Neural cell (in vitro differentiated cells): ENCODE results near the gene SLC39A3. TPM values are rescaled to one million over a fixed set of nuclear protein-coding genes. Genes with fewer than 3 reads are reported as not detected.

Experiments
- H2AFZ ChIP-seq: fragments of 200-600, 300-800 bp; sonication (generic), shearing (Covaris generic); 2 replicates; pipeline ENCODE4 v1.6.0; 2014; ENCODE audit warnings: low read depth, mild to moderate bottlenecking, antibody characterized with exemption, low read length, moderate library complexity
- H3F3A ChIP-seq: fragments of 200-600 bp; shearing (Covaris generic); 2 replicates; pipeline ENCODE4 v1.6.1; 2016; ENCODE audit warnings: mild to moderate bottlenecking, moderate library complexity, mixed read lengths, antibody characterized with exemption, low read length; ENCODE audit not compliant: insufficient read depth, poor library complexity, severe bottlenecking
- H3K27ac ChIP-seq: fragments of 200-600, 300-800 bp; sonication (generic), shearing (Covaris generic); 2 replicates; pipeline ENCODE4 v1.5.1; 2014; ENCODE audit warnings: mild to moderate bottlenecking, low read length, moderate library complexity
- H3K27me3 ChIP-seq: fragments of 300-800, 200-600 bp; sonication (generic), shearing (Covaris generic); 2 replicates; pipeline ENCODE4 v1.6.0; 2014; ENCODE audit warnings: mild to moderate bottlenecking, low read depth, low read length, moderate library complexity; ENCODE audit not compliant: insufficient read depth
- H3K36me3 ChIP-seq: fragments of 300-800, 200-600 bp; sonication (generic), shearing (Covaris generic); 2 replicates; pipeline ENCODE4 v1.5.1; 2014; ENCODE audit warnings: mild to moderate bottlenecking, antibody characterized with exemption, low read length, moderate library complexity; ENCODE audit not compliant: insufficient read depth
- H3K4me2 ChIP-seq: fragments of 300-800, 200-600 bp; sonication (generic), shearing (Covaris generic); 2 replicates; pipeline ENCODE4 v1.6.0; 2014; ENCODE audit warnings: mild to moderate bottlenecking, low read length
- H3K4me3 ChIP-seq: fragments of 300-800, 200-600 bp; sonication (generic), shearing (Covaris generic); 2 replicates; pipeline ENCODE4 v1.5.1; 2014; ENCODE audit warnings: mild to moderate bottlenecking, low read length, moderate library complexity
- H3K79me2 ChIP-seq: fragments of 200-600 bp; shearing (Covaris generic); replicated peaks from 2 replicates; pipeline ENCODE4 v1.6.0; 2014; ENCODE audit warnings: mild to moderate bottlenecking, low read length, moderate library complexity; ENCODE audit not compliant: insufficient read depth
- H3K9ac ChIP-seq: fragments of 300-800, 200-600 bp; sonication (generic), shearing (Covaris generic); 2 replicates; pipeline ENCODE4 v1.6.1; 2016; ENCODE audit warnings: mild to moderate bottlenecking, low read length, mixed read lengths
- H3K9me2 ChIP-seq: fragments of 200-600 bp; shearing (Covaris generic); 2 replicates; pipeline ENCODE4 v1.6.1; 2016; ENCODE audit warnings: mild to moderate bottlenecking, low read length, mixed read lengths; ENCODE audit not compliant: insufficient read depth
- H3K9me3 ChIP-seq: fragments of 200-600, 300-800 bp; sonication (generic), shearing (Covaris generic); 2 replicates; pipeline ENCODE4 v1.6.1; 2016; ENCODE audit warnings: mild to moderate bottlenecking, mixed run types, low read length, moderate library complexity, mixed read lengths
- H4K20me1 ChIP-seq: fragments of 200-600 bp; shearing (Covaris generic); 2 replicates; pipeline ENCODE4 v1.6.1; 2016; ENCODE audit warnings: mild to moderate bottlenecking, mixed run types; ENCODE audit not compliant: insufficient read depth
- CTCF ChIP-seq: fragments of 450-650 bp; IDR thresholded peaks from 2 replicates; pipeline ENCODE4 v1.5.1; 2014; ENCODE audit warnings: antibody characterized with exemption, mild to moderate bottlenecking, moderate library complexity; ENCODE audit not compliant: poor library complexity, severe bottlenecking
- EP300 ChIP-seq: fragments of 450-650 bp; conservative IDR thresholded peaks from 2 replicates; pipeline ENCODE4 v1.6.1; 2014; ENCODE audit warnings: antibody characterized with exemption, mild to moderate bottlenecking, moderate library complexity; ENCODE audit not compliant: poor library complexity, severe bottlenecking
- EZH2 ChIP-seq: fragments of 200-600, 300-800 bp; shearing (Covaris generic), sonication (generic); IDR thresholded peaks from 2 replicates; pipeline ENCODE4 v1.6.1; 2014; ENCODE audit warnings: antibody characterized with exemption, low read length, borderline replicate concordance, mild to moderate bottlenecking; ENCODE audit not compliant: insufficient read depth, poor library complexity, severe bottlenecking
- MXI1 ChIP-seq: fragments of 450-650 bp; conservative IDR thresholded peaks from 2 replicates; pipeline ENCODE4 v1.6.1; 2014; ENCODE audit warnings: antibody characterized with exemption, mild to moderate bottlenecking; ENCODE audit not compliant: poor library complexity, severe bottlenecking
- POLR2AphosphoS5 ChIP-seq: IDR thresholded peaks from 2 replicates; pipeline ENCODE4 v1.6.1; 2012
- RAD21 ChIP-seq: fragments of 450-650 bp; conservative IDR thresholded peaks from 2 replicates; pipeline ENCODE4 v1.6.1; 2014; ENCODE audit warnings: antibody characterized with exemption, mild to moderate bottlenecking, moderate library complexity
- REST ChIP-seq: IDR thresholded peaks from 2 replicates; pipeline ENCODE4 v1.6.1; 2012; ENCODE audit warnings: borderline replicate concordance
- TAF1 ChIP-seq: IDR thresholded peaks from 2 replicates; pipeline ENCODE4 v1.6.1; 2012; ENCODE audit warnings: low read depth
- polyA plus RNA-seq: library from polyadenylated mRNA; depleted of rRNA; stranded (reverse); fragments of >200 nt; gene quantifications from 2 replicates; pipeline ENCODE4 v1.2.3, GENCODE V29; 2014

Gene SLC39A3
- polyA plus RNA-seq, 1 donor from 2014 or later, result 72.8 TPM

DNA sequence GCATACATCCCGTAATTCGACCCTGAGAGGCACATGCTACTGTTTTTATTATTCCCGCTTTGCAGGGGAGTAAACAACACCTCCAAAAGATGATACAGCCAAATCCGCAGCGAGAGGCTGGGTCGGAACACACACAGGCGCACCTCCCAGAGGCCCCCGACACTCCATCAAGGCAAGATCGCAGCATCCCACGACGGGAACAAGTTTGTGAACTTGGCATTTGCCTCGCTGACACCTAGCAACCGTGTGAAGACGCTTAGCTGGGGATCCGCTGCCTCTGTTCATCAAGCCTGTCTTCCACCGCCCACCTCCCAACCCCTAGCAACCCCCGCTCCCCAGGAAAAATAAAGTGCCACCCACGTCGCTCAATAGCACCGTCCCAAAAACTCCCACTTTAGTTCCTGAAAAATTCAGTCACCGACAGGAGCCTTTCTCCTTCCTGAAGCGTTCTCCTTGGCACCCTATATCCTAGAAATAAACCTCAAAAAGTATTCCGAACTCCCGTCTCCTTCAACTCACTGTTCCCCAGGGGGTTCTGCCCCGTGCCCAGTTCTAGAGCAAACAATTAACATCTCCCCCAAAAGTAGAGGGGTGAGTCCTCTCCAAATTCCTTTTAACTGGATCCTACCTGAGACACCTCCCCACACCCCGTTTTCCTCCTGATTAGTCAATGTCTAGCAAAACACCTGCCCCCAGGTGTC lies 39.0 kb downstream of the SLC39A3 start:
- Histone ChIP-seq H4K20me1 (no peaks in the 10 kb centered on the region), H3K36me3 (no peaks in the 10 kb centered on the region), H3K79me2 (no peaks in the 10 kb centered on the region), H3F3A (no peaks in the 10 kb centered on the region), H3K4me2 (no peak overlapping the region), H3K4me3 (no peak overlapping the region), H3K27ac (no peak overlapping the region), H3K9ac (no peak overlapping the region), H3K9me3 (no peaks in the 10 kb centered on the region), H3K9me2 (no peaks in the 10 kb centered on the region), H2AFZ (no peak overlapping the region), H3K27me3 (peaks cover 12% of the 10 kb centered on the region)
- no peak for TF ChIP-seq CTCF

- Histone ChIP-seq H3K9ac (no peak overlapping the region), H4K20me1 (no peaks in the 10 kb centered on the region), H3K4me3 (no peak overlapping the region)
Measured at GRCh38 chr19:2699413-2700140, 40.2 kb downstream of the SLC39A3 start.

DNA sequence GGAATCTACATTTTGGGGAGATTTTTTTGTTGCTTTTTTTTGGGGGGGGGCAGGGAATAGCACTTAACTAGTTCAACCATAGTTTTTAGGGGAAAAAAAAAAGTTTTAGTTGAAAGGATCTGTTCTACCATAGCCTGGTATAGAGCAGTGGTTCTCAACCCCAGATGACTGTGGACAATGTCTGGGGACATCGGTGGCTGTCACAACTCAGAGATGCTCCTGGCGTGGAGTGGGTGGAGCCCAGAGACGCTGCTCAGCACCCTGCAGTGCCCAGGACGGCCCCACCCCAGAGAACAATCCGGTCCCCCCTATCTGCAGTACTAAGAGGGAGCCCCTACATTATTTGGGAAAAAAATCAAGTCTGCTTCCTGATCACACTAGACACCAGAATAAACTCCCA lies 45.6 kb downstream of the SLC39A3 start:
- Histone ChIP-seq H3K9me3 (no peaks in the 10 kb centered on the region), H3F3A (no peaks in the 10 kb centered on the region), H3K9ac (no peak overlapping the region), H3K79me2 (no peaks in the 10 kb centered on the region), H3K4me2 (no peak overlapping the region), H2AFZ (no peak overlapping the region), H3K9me2 (no peaks in the 10 kb centered on the region), H3K4me3 (no peak overlapping the region), H3K36me3 (no peaks in the 10 kb centered on the region), H3K27ac (no peak overlapping the region), H3K27me3 (no peaks in the 10 kb centered on the region), H4K20me1 (no peaks in the 10 kb centered on the region)
- TF ChIP-seq MXI1 (no peak), REST (no peak), EZH2 (no peak), CTCF (no peak), POLR2AphosphoS5 (no peak), TAF1 (no peak)

More at GRCh38 chr19:2699413-2700140, 40.2 kb downstream of the SLC39A3 start:
- Histone ChIP-seq H3K9me2 (no peaks in the 10 kb centered on the region), H3K9me3 (no peaks in the 10 kb centered on the region), H2AFZ (no peak overlapping the region), H3K36me3 (no peaks in the 10 kb centered on the region), H3F3A (no peaks in the 10 kb centered on the region), H3K79me2 (no peaks in the 10 kb centered on the region), H3K27ac (no peak overlapping the region), H3K4me2 (no peak overlapping the region), H3K27me3 (peaks cover 12% of the 10 kb centered on the region)
- TF ChIP-seq POLR2AphosphoS5 (no peak), TAF1 (no peak), RAD21 (no peak), EP300 (no peak), CTCF (no peak), EZH2 (no peak)
